ENCODE results near the gene CCDC178.
"Not testable (repeated sequence)": the region's sequence is repeated elsewhere in the genome, so short reads cannot be mapped to it uniquely, and the experiment has no call there.

The CCDC178 gene

DNA sequence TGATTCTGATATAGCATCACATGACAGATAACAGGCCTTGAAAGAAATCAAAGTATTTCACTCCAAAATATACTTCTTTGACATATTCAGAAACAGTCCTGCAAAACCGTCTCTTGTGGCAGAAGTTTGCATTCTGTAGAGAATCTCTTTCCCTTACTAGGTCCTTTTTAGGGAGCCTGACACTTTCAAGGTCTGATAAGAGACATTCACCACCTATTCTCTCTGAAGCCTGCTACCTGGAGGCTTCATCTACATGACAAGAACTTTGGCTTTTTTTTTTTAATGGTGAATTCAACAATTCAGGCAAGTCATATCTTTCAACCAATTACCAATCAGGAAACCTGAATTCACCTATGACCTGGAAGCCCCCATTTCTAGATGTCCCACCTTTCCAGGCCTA lies 83.8 kb downstream of the CCDC178 start:
- DNase-seq (ENCODE audit: low spot score), result no peak

- DNase-seq (ENCODE audit: low spot score), result no peak
These were observed 84.8 kb downstream of the CCDC178 start for GRCh38 chr18:33355756-33356155.

GRCh38 chr18:33355263-33355662 lies 85.3 kb downstream of the CCDC178 start:
- DNase-seq (ENCODE audit: low spot score), result no peak

- DNase-seq (ENCODE audit: low spot score), result no peak
These were observed 90.3 kb downstream of the CCDC178 start for GRCh38 chr18:33350256-33350655.

DNA sequence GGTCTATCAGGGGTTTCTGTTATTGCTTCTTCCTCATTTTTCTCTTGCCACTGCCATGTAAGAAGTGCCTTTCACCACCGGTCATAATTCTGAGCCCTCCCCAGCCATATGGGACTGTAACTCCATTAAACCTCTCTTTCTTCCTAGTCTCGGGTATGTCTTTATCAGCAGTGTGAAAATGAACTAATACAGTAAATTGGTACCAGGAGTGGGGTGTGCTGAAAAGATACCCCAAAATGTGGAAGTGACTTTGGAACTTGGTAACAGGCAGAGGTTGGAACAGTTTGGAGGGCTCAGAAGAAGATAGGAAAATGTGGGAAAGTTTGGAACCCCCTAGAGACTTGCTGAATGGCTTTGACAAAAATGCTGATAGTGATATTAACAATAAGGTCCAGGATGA lies 100.8 kb downstream of the CCDC178 start:
- not testable (repeated sequence) for DNase-seq (ENCODE audit: low spot score)

DNA sequence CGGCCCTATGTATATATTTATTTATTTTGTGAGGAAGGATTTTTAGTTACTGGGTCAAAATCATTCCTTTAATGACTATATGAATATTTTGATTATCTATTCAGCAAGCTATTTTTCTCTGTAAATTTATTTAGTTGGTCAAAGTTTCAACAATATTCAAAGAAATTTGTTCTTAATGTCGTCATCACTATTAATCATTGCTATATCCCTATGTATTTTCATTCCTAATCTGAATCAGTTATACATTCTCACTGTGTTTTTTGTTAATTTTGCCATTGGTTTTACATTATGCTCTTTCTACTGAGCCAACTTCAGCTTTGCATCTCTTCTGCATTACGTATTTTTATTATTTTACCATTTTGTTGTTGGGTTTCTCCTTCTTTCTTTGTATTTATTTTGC lies 105.7 kb downstream of the CCDC178 start:
- DNase-seq (ENCODE audit: low spot score), result no peak

GRCh38 chr18:33330711-33331110 lies 109.8 kb downstream of the CCDC178 start:
- no peak for DNase-seq (ENCODE audit: low spot score)

- no peak for DNase-seq (ENCODE audit: low spot score)
These were observed 113.5 kb downstream of the CCDC178 start for GRCh38 chr18:33326975-33327374.

- no peak for DNase-seq (ENCODE audit: low spot score)
These were observed 122.9 kb downstream of the CCDC178 start for GRCh38 chr18:33317640-33318039.

DNA sequence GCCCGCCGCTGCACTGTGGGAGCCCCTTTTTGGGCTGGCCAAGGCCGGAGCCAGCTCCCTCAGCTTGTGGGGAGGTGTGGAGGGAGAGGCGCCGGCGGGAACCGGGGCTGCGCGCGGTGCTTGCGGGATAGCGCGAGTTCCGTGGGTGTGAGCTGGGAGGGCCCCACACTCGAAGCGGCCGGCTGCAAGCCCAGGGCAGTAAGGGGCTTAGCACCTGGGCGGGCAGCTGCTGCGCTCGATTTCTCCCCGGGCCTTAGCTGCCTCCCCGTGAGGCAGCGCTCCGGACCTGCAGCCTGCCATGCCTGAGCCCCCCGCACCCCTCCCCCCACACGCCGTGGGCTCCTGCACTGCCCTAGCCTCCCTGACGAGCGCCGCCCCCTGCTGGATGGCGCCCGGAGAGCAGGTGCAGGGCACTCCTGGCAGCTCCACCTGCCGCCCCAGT lies 124.4 kb downstream of the CCDC178 start:
- DNase-seq (ENCODE audit: low spot score), result no peak

DNA sequence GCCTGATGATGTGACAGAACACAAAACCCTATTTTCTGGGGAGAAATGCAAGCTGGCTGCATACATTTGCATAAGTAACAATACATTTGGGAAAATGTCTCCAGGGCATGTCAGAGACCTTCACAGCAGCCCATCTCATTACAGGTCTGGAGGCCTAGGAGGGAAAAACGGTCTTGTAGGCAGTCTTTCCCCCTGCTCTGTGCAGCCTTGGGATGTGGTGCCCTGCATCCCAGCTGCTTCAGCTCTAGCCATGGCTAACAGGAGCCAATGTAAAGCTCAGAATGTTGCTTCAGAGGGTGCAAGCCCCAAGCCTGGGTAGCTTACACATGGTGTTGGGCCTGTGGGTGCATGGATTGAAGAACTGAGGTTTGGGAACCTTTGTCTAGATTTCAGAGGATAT lies 133.0 kb downstream of the CCDC178 start:
- no peak for DNase-seq (ENCODE audit: low spot score)

DNA sequence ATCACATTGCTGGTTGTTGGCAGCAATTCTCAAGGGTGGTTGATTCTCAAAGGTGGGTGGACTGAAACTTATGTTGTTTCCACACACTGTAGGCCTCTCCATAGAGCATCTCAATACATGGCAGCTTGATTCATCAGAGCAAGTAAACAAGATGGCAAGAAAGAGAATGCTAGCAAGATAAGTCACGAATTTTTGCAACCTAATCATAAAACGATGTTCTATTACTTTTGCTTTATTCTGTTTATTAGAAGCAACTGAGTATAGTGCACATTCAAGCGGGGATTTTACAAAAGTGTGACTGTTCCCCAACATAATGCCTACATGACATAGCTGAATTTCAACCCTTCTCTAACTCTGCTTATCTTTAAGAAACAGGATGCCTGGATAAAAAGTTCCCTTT lies 136.2 kb downstream of the CCDC178 start:
- no peak for DNase-seq (ENCODE audit: low spot score)

- no peak for DNase-seq (ENCODE audit: low spot score)
These were observed 149.0 kb downstream of the CCDC178 start for GRCh38 chr18:33291539-33291938.

DNA sequence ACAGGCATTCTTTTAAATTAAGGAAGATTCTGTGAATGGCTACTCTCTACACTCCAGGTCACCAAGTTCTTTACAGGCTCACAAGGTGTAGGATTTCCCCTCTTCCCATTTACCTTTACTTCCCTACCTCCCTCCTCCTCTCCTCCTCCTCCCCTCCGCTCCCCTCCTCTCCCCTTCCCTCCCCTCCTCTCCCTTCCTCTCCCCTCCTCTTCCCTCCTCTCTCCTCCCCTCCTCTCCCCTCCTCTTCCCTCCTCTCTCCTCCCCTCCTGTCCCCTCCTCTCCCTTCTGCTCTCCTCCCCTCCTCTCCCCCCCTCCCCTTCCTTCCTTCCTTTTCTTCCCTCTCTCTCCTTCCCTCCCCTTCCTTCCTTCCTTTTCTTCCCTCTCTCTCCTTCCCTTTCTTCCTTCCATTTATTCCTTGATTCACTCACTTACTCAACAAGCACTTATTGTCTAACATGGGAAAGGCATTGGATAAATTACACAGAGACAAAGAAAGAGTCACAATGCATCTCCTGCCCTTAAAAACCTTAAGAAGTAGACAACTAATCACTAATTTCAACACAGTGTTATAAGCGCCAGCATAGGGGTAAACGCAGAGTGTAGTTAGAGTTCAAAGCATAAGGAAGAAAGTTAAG lies 152.3 kb downstream of the CCDC178 start:
- no peak for DNase-seq (ENCODE audit: low spot score)

DNA sequence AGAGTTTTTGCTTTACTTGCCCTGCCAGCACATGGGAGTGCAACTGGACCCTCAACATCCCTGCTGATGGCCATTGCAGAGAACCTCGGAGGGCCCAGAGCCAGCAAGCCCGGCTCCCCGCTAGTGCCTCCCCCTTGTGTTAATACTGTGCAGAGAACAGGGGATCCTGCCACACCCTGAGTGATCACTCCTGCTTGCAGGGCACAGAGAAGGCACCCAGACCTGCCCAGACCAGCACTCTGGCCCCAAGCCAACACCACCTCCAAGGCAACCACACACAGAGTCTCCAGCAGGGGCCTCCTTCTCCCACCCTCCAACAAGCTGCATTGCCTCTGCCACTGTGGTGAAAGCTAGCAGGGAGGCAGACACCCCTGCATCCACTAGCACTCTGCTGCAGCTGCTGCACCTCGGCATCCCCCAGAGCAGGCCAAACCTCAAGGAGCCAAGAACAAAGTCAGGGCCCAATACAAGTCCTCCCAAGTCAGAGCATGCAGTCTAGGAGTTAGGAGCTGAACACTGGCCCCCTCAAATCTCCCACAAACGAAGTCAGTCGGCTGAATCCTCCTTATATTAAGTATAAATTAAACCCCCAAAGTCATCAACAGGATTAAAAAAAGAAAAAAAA lies 157.7 kb downstream of the CCDC178 start:
- no peak for DNase-seq (ENCODE audit: low spot score)

DNA sequence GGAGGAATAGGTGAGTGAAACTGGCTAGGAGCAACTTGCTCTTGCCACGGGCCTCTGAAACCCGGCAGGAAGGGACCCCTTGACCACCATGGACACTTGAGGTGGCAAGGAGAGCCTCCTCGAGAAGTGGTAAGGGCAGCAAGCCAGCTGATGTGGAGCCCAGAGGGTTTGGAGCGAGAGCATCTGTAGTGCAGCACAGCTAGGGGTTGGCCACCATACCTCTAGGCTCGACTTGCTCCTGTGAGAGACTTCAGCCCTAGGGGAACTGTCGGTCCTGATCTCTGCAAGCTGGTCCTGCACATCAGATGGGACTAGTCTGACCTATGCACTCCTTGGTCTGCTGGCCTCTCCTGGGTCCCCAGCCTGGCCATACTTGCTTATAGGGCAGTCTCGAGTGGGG lies 158.4 kb downstream of the CCDC178 start:
- DNase-seq (ENCODE audit: low spot score), result no peak

DNA sequence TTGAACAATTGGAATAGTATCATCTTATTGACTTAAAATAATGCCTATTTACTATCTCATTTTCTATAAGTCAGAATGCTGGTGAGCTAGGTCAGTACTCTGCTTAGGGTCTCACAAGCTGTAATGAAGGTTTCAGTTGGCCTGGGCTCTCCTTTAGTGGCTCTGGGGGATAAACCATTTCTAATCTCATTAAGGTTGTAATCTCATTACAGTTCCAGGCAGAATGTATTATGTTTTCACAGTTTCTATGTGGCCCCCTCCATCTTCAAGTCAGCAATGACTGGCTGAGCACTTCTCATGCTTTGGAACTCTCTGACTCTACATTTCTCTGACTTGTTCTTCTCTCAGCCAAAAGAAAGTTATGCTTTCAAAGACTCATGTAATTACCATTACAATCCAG lies 163.1 kb downstream of the CCDC178 start:
- DNase-seq (ENCODE audit: low spot score), result no peak

DNA sequence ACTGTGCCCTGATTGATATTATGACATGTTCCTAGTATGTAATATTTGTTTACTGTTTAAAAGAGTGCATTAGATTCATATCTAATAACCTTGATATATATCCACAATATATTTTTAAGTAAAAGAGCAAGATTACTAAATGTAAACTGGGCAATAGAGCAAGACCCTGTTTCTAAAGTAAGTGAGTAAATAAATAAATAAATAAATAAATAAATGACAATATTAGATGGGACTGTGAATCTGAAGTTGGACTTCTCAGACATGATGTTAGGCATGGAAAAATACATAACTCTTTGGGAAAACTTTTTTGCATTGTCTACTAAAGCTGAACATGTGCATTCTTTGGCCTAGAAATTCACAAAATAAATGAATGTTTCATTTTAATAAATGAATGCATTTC lies 164.7 kb downstream of the CCDC178 start:
- DNase-seq (ENCODE audit: low spot score), result no peak

- DNase-seq (ENCODE audit: low spot score), result no peak
These were observed 170.2 kb downstream of the CCDC178 start for GRCh38 chr18:33270297-33270696.

DNA sequence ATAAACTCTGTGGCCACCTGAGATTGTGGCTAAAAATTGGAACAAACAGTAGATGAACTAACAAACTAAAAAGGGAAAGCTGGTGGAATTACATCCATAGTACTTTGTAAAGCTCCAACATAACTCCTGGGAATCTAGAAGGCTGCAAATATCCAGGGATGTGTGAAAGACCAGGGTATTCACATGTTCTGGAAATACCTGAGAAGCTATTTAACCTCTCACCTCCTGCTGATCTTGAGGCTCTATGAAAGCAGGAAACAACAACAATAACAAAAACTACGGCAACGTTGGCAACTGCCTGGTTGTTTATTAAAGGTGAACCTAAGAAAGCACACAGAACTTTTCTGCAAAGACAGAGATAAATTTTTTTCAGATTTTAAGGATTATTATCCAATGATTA lies 171.3 kb downstream of the CCDC178 start:
- DNase-seq (ENCODE audit: low spot score), result no peak

- DNase-seq (ENCODE audit: low spot score), result no peak
These were observed 176.0 kb downstream of the CCDC178 start for GRCh38 chr18:33264566-33264965.

GRCh38 chr18:33239298-33239697 lies 201.2 kb downstream of the CCDC178 start:
- DNase-seq (ENCODE audit: low spot score), result no peak

DNA sequence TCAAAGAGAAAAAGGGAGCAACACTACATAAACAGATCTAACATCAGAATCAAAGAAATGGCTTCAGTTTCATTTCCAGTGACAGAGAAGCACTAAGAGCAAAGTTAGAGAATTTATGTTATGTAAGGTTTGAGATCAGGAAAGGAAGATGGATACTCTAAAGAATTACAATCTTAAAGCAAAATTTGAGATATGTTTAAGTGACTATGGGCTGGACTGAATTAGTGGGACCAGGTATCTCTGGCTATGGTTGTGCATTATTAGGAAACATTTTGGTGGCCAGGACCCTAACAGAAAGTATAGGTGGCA lies 208.2 kb downstream of the CCDC178 start:
- DNase-seq (ENCODE audit: low spot score), result no peak
